Skeletal muscle satellite cell (primary cell): Measurements from ENCODE around the gene ITPRIPL1. TPM values are rescaled to one million over a fixed set of nuclear protein-coding genes. Genes with fewer than 3 reads are reported as not detected.
"Not testable (repeated sequence)": the region's sequence is repeated elsewhere in the genome, so short reads cannot be mapped to it uniquely, and the experiment has no call there.

Experiments used
- H3K27me3 ChIP-seq: 2 replicates; pipeline ENCODE4 v1.7.0; 2013; ENCODE audit warnings: low read length; ENCODE audit not compliant: control insufficient read depth, insufficient read depth
- H3K36me3 ChIP-seq: 2 replicates; pipeline ENCODE4 v1.7.0; 2013; ENCODE audit warnings: mild to moderate bottlenecking, control low read depth, low read length; ENCODE audit not compliant: insufficient read depth
- H3K4me1 ChIP-seq: 2 replicates; pipeline ENCODE4 v1.7.0; 2013; ENCODE audit warnings: low read length; ENCODE audit not compliant: control insufficient read depth, insufficient read depth
- H3K4me2 ChIP-seq: 2 replicates; pipeline ENCODE4 v1.7.0; 2013; ENCODE audit warnings: mild to moderate bottlenecking, low read length
- H3K4me3 ChIP-seq: 2 replicates; pipeline ENCODE4 v1.7.0; 2013; ENCODE audit warnings: low read length
- H3K9ac ChIP-seq: 2 replicates; pipeline ENCODE4 v1.7.0; 2013; ENCODE audit warnings: mild to moderate bottlenecking, low read depth, low read length, moderate library complexity
- H3K9me3 ChIP-seq: replicated peaks from 2 replicates; pipeline ENCODE4 v1.7.0; 2013; ENCODE audit warnings: mild to moderate bottlenecking, control low read depth, low read length
- total RNA-seq: library from RNA; depleted of rRNA; stranded (reverse); fragments of >200 nt; gene quantifications from 2 replicates; pipeline ENCODE4 v1.2.3, GENCODE V29; 2012; rRNA removed

ITPRIPL1 gene, protein sequence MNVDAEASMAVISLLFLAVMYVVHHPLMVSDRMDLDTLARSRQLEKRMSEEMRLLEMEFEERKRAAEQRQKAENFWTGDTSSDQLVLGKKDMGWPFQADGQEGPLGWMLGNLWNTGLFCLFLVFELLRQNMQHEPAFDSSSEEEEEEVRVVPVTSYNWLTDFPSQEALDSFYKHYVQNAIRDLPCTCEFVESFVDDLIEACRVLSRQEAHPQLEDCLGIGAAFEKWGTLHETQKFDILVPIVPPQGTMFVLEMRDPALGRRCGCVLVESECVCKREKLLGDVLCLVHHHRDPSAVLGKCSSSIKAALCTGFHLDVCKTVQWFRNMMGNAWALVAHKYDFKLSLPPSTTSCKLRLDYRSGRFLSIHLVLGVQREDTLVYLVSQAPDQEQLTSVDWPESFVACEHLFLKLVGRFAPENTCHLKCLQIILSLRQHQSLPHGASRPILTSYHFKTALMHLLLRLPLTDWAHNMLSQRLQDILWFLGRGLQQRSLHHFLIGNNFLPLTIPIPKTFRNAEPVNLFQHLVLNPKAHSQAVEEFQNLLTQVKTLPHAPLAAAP
- total RNA-seq: 0.51 and 0.87 TPM in 2 replicates

GRCh38 chr2:96325041-96325883 is at the start of gene ITPRIPL1:
TSS of gene ITPRIPL1 (plus strand) at chr2:96325317. CDS start at chr2:96325840, 523 bp downstream.
- Histone ChIP-seq H3K9ac (peak within 1 kb of the TSS; percentile 24), H3K9me3 (no peaks in the 10 kb centered on the region), H3K4me3 (peak within 1 kb of the TSS; percentile 60)

DNA sequence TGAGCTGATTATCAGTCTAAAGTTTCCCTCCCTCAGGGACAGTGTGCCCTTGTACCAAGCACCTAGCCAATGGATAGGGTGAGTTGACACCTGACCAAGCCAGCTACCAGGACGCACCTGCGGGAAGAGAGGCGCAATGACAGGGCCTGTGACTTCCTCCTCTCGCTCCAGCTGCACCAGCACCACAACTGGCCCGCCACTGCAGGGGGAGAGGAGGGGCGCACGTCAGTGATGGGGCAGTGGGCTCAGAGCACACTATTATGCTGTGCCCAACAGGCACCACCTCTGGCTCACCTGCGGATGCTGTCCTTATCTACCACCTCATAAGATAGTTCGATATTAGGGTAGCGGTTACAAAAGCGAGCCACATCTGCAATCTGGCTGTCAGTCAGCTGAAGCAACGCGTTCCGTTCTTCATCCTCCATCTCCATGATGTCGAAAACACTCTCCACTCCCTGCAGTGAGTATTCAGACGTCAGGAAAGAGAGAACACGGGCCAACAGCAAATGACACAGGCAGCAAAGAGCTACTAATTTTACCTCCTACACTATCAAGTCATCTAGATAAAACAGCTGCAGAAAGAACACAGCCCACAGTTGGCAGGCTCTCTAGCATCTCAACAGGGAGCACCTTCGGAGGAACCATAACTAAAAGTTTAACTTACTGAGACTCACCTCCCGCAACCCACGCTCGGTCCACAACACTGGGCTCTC is 48.2 kb upstream of the ITPRIPL1 start:
- no peaks in the 10 kb centered on the region for H3K27me3 ChIP-seq
- no peak overlapping the region for H3K4me3 ChIP-seq
- H3K9me3 ChIP-seq: no peaks in the 10 kb centered on the region
- H3K9ac ChIP-seq: no peak overlapping the region
- H3K4me1 ChIP-seq: peaks cover 11% of the 10 kb centered on the region
- peaks cover 74% of the 10 kb centered on the region for H3K36me3 ChIP-seq
- H3K4me2 ChIP-seq: no peak overlapping the region

More at GRCh38 chr2:96325041-96325883, at the start of gene ITPRIPL1:
- Histone ChIP-seq H3K4me2 (peak within 1 kb of the TSS; percentile 75), H3K4me1 (peaks cover 26% of the 10 kb centered on the region), H3K36me3 (no peaks in the 10 kb centered on the region), H3K27me3 (peaks cover 34% of the 10 kb centered on the region)

GRCh38 chr2:96287273-96287856 is 37.8 kb upstream of the ITPRIPL1 start:
- H3K9ac ChIP-seq: no peak overlapping the region
- H3K4me3 ChIP-seq: no peak overlapping the region
- no peaks in the 10 kb centered on the region for H3K27me3 ChIP-seq
- H3K4me2 ChIP-seq: no peak overlapping the region
- H3K4me1 ChIP-seq: no peaks in the 10 kb centered on the region
- H3K36me3 ChIP-seq: peaks cover 97% of the 10 kb centered on the region
- H3K9me3 ChIP-seq: no peaks in the 10 kb centered on the region

DNA sequence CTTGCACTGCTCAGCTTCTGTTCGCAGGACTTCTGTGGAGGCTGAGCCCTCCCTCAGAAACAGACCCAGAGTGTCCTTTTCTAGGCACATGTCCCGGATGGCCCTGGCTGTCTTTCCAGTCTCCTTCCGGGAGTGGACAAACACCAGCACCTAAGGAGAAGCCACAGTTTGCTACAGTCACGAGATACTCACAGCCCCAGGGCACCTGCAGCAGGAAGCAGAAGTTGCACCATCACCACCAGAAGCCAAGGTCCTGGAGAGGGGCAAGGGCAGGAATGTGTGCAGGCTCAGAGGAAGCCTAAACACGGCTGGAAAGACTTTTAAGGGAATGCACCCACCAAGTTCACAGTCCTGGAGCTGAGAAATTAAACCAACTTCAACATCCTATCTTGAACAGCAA is 33.4 kb upstream of the ITPRIPL1 start:
- no peaks in the 10 kb centered on the region for H3K9me3 ChIP-seq
- no peak overlapping the region for H3K4me3 ChIP-seq
- H3K4me1 ChIP-seq: no peaks in the 10 kb centered on the region
- no peak overlapping the region for H3K9ac ChIP-seq
- H3K36me3 ChIP-seq: peaks cover 96% of the 10 kb centered on the region
- H3K27me3 ChIP-seq: no peaks in the 10 kb centered on the region
- no peak overlapping the region for H3K4me2 ChIP-seq

DNA sequence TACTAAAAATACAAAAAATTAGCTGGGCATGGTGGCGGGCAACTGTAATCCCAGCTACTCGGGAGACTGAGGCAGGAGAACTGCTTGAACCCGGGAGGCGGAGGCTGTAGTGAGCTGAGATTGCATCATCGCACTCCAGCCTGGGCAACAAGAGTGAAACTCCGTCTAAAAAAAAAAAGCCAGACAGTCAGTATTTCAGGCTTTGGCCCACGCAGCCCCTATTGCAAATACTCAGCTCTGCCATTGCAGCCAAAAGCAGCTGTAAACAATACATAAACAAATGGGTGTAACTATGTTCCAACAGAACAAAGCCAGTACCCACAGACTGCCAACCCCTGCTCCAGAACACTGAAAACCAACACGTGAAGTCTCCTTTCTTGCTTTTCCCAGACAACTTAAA is 30.8 kb upstream of the ITPRIPL1 start:
- H3K27me3 ChIP-seq, H3K4me1 ChIP-seq, H3K4me2 ChIP-seq, H3K9ac ChIP-seq, H3K9me3 ChIP-seq, H3K4me3 ChIP-seq: not testable (repeated sequence)
- H3K36me3 ChIP-seq: peaks cover 95% of the 10 kb centered on the region

DNA sequence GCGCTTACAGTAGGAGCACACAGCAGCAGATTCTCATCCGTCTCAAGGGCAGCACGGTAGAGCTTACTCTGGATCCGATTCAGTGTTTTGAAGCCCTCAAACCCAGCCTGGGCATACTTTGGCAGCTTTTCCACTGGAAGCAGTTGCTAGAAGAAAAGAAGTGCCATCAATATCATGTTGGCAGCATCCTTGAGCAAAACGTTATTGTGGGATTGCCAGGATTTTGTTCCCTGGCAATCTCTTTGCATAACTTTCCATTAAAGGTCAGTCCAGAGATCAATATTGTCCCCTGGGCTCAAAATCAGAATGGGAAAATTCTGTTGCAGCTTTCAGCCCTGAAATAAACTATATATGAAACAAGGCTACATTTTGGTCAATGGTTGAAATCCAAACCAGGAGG is 28.2 kb upstream of the ITPRIPL1 start:
- Histone ChIP-seq H3K36me3 (peaks cover 92% of the 10 kb centered on the region), H3K9ac (no peak overlapping the region), H3K4me3 (no peak overlapping the region), H3K27me3 (no peaks in the 10 kb centered on the region), H3K9me3 (no peaks in the 10 kb centered on the region), H3K4me2 (no peak overlapping the region), H3K4me1 (no peaks in the 10 kb centered on the region)

GRCh38 chr2:96301865-96302264 is 23.3 kb upstream of the ITPRIPL1 start:
- Histone ChIP-seq H3K9me3 (no peaks in the 10 kb centered on the region), H3K36me3 (peaks cover 75% of the 10 kb centered on the region), H3K4me1 (peaks cover 17% of the 10 kb centered on the region), H3K4me3 (no peak overlapping the region), H3K4me2 (no peak overlapping the region), H3K27me3 (no peaks in the 10 kb centered on the region), H3K9ac (no peak overlapping the region)

- Histone ChIP-seq H3K4me1 (peaks cover 17% of the 10 kb centered on the region), H3K9me3 (no peaks in the 10 kb centered on the region), H3K27me3 (no peaks in the 10 kb centered on the region), H3K4me3 (peak overlapping the region; percentile 95), H3K4me2 (peak overlapping the region; percentile 96), H3K9ac (peak overlapping the region; percentile 95), H3K36me3 (peaks cover 49% of the 10 kb centered on the region)
Measured at GRCh38 chr2:96304606-96305005, 20.5 kb upstream of the ITPRIPL1 start.

GRCh38 chr2:96305091-96305978 is 19.8 kb upstream of the ITPRIPL1 start, which contains the start of gene SNRNP200:
TSS of gene SNRNP200 (minus strand) at chr2:96305546. CDS start at chr2:96305437, 109 bp downstream.
- Histone ChIP-seq H3K9ac (peak within 1 kb of the TSS; percentile 95), H3K4me2 (peak within 1 kb of the TSS; percentile 96), H3K36me3 (peaks cover 42% of the 10 kb centered on the region), H3K4me3 (peak within 1 kb of the TSS; percentile 95), H3K9me3 (no peaks in the 10 kb centered on the region), H3K4me1 (peaks cover 17% of the 10 kb centered on the region), H3K27me3 (no peaks in the 10 kb centered on the region)

DNA sequence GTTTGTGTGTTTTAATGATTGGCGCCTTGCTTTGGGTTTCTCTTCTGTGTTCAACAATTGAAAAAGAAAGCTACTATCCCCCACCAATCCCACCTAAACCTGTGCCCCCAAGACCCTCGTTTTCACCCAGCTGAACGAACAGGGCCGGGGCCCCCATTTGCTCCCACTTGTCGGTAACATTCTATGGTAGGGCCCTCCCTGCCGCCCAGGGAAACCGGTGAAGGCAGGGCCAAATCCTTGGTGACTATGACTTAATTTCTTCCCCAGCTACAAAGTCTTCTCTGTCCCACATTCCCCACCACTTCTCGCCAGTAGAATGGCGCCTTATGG is 19.2 kb upstream of the ITPRIPL1 start:
- Histone ChIP-seq H3K4me1 (peaks cover 17% of the 10 kb centered on the region), H3K9me3 (no peaks in the 10 kb centered on the region), H3K4me2 (peak overlapping the region; percentile 96), H3K4me3 (peak overlapping the region; percentile 95), H3K36me3 (peaks cover 40% of the 10 kb centered on the region), H3K27me3 (no peaks in the 10 kb centered on the region), H3K9ac (peak overlapping the region; percentile 95)
